GM21786 (cell line): ENCODE data around the gene KRT14.
"Not testable (repeated sequence)": the region's sequence is repeated elsewhere in the genome, so short reads cannot be mapped to it uniquely, and the experiment has no call there.

ENCODE experiments used
- ATAC-seq: cut with Tn5 transposase; IDR thresholded peaks from one replicate; pipeline ENCODE4 v1.9.1; 2021; ENCODE audit not compliant: unreplicated experiment

Gene KRT14

GRCh38 chr17:41586863-41587495 lies at the start of gene KRT14:
Gene KRT14, minus strand, starts transcription at chr17:41586895. Its CDS starts 61 bp downstream, at chr17:41586834.
- ATAC-seq: no peak

- no peak for ATAC-seq
These were observed 48.7 kb upstream of the KRT14 start for GRCh38 chr17:41635121-41636097.

- no peak for ATAC-seq
These were observed 47.9 kb upstream of the KRT14 start for GRCh38 chr17:41634639-41635038.

GRCh38 chr17:41633556-41634199 lies 47.0 kb upstream of the KRT14 start:
- ATAC-seq: no peak

- ATAC-seq: no peak
These were observed 45.9 kb upstream of the KRT14 start for GRCh38 chr17:41632482-41633105.

- ATAC-seq: no peak
These were observed 45.2 kb upstream of the KRT14 start for GRCh38 chr17:41631898-41632285.

GRCh38 chr17:41631025-41631897 lies 44.6 kb upstream of the KRT14 start:
- ATAC-seq: no peak

GRCh38 chr17:41629826-41630670 lies 43.4 kb upstream of the KRT14 start:
- no peak for ATAC-seq

- ATAC-seq: no peak
These were observed 42.6 kb upstream of the KRT14 start for GRCh38 chr17:41629316-41629715.

- not testable (repeated sequence) for ATAC-seq
These were observed 42.0 kb upstream of the KRT14 start for GRCh38 chr17:41628621-41629255.

GRCh38 chr17:41628073-41628370 lies 41.3 kb upstream of the KRT14 start:
- ATAC-seq: not testable (repeated sequence)

- no peak for ATAC-seq
These were observed 40.8 kb upstream of the KRT14 start for GRCh38 chr17:41627316-41628072.

GRCh38 chr17:41626914-41627295 lies 40.2 kb upstream of the KRT14 start:
- ATAC-seq: not testable (repeated sequence)

GRCh38 chr17:41626028-41626913 lies 39.6 kb upstream of the KRT14 start:
- ATAC-seq: not testable (repeated sequence)

- ATAC-seq: no peak
These were observed 38.9 kb upstream of the KRT14 start for GRCh38 chr17:41625602-41626001.

- ATAC-seq: no peak
These were observed 37.8 kb upstream of the KRT14 start, which contains the start of gene KRT17 for GRCh38 chr17:41624208-41625101. Gene KRT17, minus strand, starts transcription at chr17:41624575. Its CDS starts 66 bp downstream, at chr17:41624509.
